ENCODE results near the gene EZR.

DNA sequence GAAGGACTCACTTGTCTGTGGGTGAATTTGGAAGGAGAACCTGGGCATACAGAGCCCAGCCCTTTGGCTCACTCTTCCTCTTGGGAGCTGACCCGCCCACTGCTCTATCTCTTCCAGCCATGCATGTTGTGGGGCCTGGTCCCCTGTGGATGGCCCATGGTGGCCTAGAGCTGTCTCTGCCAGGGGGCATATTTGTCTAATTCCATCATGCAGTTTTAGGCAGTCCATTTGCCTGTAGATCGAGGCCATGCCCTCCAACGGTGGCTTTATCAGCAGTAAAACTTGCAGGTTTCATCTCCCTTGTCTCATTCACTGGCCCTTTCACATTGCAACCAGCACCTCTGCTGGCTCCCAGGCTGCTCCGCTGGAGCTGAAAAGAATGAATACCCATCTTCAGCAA, 12.9 kb upstream of the EZR start:
- TF ChIP-seq, protein P1, sequence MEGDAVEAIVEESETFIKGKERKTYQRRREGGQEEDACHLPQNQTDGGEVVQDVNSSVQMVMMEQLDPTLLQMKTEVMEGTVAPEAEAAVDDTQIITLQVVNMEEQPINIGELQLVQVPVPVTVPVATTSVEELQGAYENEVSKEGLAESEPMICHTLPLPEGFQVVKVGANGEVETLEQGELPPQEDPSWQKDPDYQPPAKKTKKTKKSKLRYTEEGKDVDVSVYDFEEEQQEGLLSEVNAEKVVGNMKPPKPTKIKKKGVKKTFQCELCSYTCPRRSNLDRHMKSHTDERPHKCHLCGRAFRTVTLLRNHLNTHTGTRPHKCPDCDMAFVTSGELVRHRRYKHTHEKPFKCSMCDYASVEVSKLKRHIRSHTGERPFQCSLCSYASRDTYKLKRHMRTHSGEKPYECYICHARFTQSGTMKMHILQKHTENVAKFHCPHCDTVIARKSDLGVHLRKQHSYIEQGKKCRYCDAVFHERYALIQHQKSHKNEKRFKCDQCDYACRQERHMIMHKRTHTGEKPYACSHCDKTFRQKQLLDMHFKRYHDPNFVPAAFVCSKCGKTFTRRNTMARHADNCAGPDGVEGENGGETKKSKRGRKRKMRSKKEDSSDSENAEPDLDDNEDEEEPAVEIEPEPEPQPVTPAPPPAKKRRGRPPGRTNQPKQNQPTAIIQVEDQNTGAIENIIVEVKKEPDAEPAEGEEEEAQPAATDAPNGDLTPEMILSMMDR (IDR thresholded peaks at IDR 0.05) = no peak
- no peak for TF ChIP-seq ZFX (IDR thresholded peaks at IDR 0.05; ENCODE audit: borderline replicate concordance)

Measured in 22Rv1 (cell line).